Esophagus muscularis mucosa (tissue), 4 donors: ENCODE measurements around the gene ZNF577. TPM values are rescaled to one million over a fixed set of nuclear protein-coding genes. Genes with fewer than 3 reads are reported as not detected.

Source experiments
- DNase-seq: peaks from one replicate; pipeline ENCODE4 v3.0.0-alpha.2; 2017; ENCODE audit errors: extremely low spot score
- H3K27ac ChIP-seq, 4 donors: fragments of 200-600 bp; sonication (generic); replicated peaks in 1 of 4; 1 replicate in 3 of 4; 2 replicates in 1 of 4; pipeline ENCODE4 v1.5.1; 2016 to 2019; ENCODE audit warnings: mild to moderate bottlenecking in 1 of 4
- H3K27me3 ChIP-seq, 4 donors: fragments of 200-600 bp; sonication (generic); one replicate each; pipeline versions ENCODE4 v1.5.1 to v1.6.0; 2016 to 2019
- H3K36me3 ChIP-seq, 4 donors: fragments of 200-600 bp; sonication (generic); one replicate each; pipeline ENCODE4 v1.5.1; 2016 to 2019
- H3K4me1 ChIP-seq, 4 donors: fragments of 200-600 bp; sonication (generic); one replicate each; pipeline ENCODE4 v1.5.1; 2016 to 2019
- H3K4me3 ChIP-seq, 4 donors: fragments of 200-600 bp; sonication (generic); 1 replicate in 2 of 4; 2 replicates in 2 of 4; pipeline ENCODE4 v1.5.1; 2016 to 2019; ENCODE audit warnings: mild to moderate bottlenecking in 4 of 4, moderate library complexity in 1 of 4
- H3K9me3 ChIP-seq, 4 donors: fragments of 200-600 bp; sonication (generic); 1 replicate in 3 of 4; 2 replicates in 1 of 4; pipeline ENCODE4 v1.5.1; 2016 to 2019
- EP300 ChIP-seq: sonication (generic); formaldehyde crosslinking; IDR thresholded peaks from one replicate; pipeline ENCODE4 v1.6.1; 2017; ENCODE audit warnings: antibody characterized with exemption
- POLR2A ChIP-seq: fragments of 450-650 bp; IDR thresholded peaks from one replicate; pipeline ENCODE4 v1.6.1; 2017; ENCODE audit warnings: antibody characterized with exemption, moderate library complexity, mild to moderate bottlenecking, low read depth
- POLR2AphosphoS5 ChIP-seq, 2 donors: sonication (generic); formaldehyde crosslinking; IDR thresholded peaks; one replicate each; pipeline ENCODE4 v1.6.1; 2017; ENCODE audit warnings: antibody characterized with exemption in 2 of 2
- WGBS: methylation state at CpG from one replicate; pipeline ENCODE4 v1.1.5; 2018; 5-methylcytosine and 5-hydroxymethylcytosine counted together
- intact Hi-C: fragments of 100-400 bp; cut with DNase I; formaldehyde crosslinking; loops from one replicate; pipeline ENCODE4 v1.15.1; 2023
- total RNA-seq, 4 donors: library from RNA; depleted of rRNA; stranded (reverse); fragments of >200 nt; gene quantifications; one replicate each; pipeline versions ENCODE4 v1.1.0 to v1.2.1, GENCODE V29; 2016
- TF ChIP-seq, protein P1 (sequence below), 3 experiments: fragments of 200-600 bp in 2 of 3; fragments of 450-650 bp in 1 of 3; sonication (generic) in 2 of 3; IDR thresholded peaks; one replicate each; pipeline ENCODE4 v1.5.1; 2017 to 2019; ENCODE audit warnings: antibody characterized with exemption in 3 of 3, mild to moderate bottlenecking in 2 of 3, moderate library complexity in 1 of 3

ZNF577 gene
- total RNA-seq, 4 donors from 2014 or later = 8.4 to 29.1 (median 11.5) TPM

- intact Hi-C loops = no loop called here
- H3K27ac ChIP-seq = peak overlapping the region in 1 of 4 donors; percentile 10
- no peak for DNase-seq
- H3K27me3 ChIP-seq = no peaks in the 10 kb centered on the region
- no peaks in the 10 kb centered on the region for H3K4me1 ChIP-seq
- TF ChIP-seq, protein P1, sequence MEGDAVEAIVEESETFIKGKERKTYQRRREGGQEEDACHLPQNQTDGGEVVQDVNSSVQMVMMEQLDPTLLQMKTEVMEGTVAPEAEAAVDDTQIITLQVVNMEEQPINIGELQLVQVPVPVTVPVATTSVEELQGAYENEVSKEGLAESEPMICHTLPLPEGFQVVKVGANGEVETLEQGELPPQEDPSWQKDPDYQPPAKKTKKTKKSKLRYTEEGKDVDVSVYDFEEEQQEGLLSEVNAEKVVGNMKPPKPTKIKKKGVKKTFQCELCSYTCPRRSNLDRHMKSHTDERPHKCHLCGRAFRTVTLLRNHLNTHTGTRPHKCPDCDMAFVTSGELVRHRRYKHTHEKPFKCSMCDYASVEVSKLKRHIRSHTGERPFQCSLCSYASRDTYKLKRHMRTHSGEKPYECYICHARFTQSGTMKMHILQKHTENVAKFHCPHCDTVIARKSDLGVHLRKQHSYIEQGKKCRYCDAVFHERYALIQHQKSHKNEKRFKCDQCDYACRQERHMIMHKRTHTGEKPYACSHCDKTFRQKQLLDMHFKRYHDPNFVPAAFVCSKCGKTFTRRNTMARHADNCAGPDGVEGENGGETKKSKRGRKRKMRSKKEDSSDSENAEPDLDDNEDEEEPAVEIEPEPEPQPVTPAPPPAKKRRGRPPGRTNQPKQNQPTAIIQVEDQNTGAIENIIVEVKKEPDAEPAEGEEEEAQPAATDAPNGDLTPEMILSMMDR (IDR thresholded peaks at IDR 0.05) = no peak
- TF ChIP-seq POLR2A = no peak
- TF ChIP-seq EP300 = no peak
- TF ChIP-seq POLR2AphosphoS5 (IDR thresholded peaks at IDR 0.05) = no peak
- H3K9me3 ChIP-seq = no peaks in the 10 kb centered on the region
- no peaks in the 10 kb centered on the region for H3K36me3 ChIP-seq
- no peak overlapping the region for H3K4me3 ChIP-seq
These were observed 65.8 kb downstream of the ZNF577 start for GRCh38 chr19:51821921-51822320.

DNA sequence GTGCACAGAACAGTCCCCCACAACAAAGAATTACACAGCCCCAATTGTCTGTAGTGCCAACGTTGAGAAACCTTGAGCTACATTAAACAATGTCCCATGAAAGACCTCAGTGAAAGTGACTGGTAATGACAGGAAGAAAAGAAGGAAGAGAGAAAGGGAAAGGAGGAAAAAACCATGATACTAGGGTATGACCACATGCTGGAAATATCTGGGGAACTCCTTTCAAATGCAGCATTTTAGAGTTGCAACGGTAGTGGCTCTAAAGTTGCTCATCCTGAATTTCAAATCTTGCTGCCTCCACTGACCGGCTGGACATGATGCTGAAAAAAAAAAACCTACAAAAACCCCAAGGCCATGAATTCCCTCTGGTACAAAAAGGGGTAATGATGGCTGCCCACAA lies 66.3 kb downstream of the ZNF577 start:
- H3K9me3 ChIP-seq = no peaks in the 10 kb centered on the region
- WGBS = 68% methylated on average over 3 of the region's 3 CpGs
- H3K27ac ChIP-seq = peak overlapping the region in 1 of 4 donors; percentile 10
- no peaks in the 10 kb centered on the region for H3K36me3 ChIP-seq
- no peaks in the 10 kb centered on the region for H3K27me3 ChIP-seq
- intact Hi-C loops = no loop called here
- TF ChIP-seq EP300 (no peak), POLR2AphosphoS5 (IDR thresholded peaks at IDR 0.05) (no peak), POLR2A (no peak)
- TF ChIP-seq, protein P1 (IDR thresholded peaks at IDR 0.05) = no peak
- no peak overlapping the region for H3K4me3 ChIP-seq
- no peaks in the 10 kb centered on the region for H3K4me1 ChIP-seq
- no peak for DNase-seq

Other genes with a start within 250 kb of the ZNF577 start
- 1 to 10 TPM in 3 of 4 donors, not detected in 1; 2.5 to 9.9 (median 5.0) TPM for gene SIGLEC14, start 241.1 kb downstream of the ZNF577 start, total RNA-seq
- 10 to 100 TPM; 11.8 to 37.8 (median 17.4) TPM for gene SPACA6, start 194.6 kb downstream of the ZNF577 start, total RNA-seq
- gene HAS1, start 164.0 kb downstream of the ZNF577 start, total RNA-seq = 10 to 100 TPM in 1 of 4 donors, 1 to 10 TPM in 1, under 1 TPM in 2; under 0.01 to 28.8 (median 1.3) TPM
- gene FPR1, start 136.1 kb downstream of the ZNF577 start, total RNA-seq = 10 to 100 TPM in 2 of 4 donors, 1 to 10 TPM in 2; 3.7 to 38.9 (median 7.7) TPM
- 1 to 10 TPM in 2 of 4 donors, under 1 TPM in 1, not detected in 1; 0.29 to 9.1 (median 1.5) TPM for gene FPR2, start 126.8 kb downstream of the ZNF577 start, total RNA-seq
- 1 to 10 TPM; 4.0 to 9.9 (median 6.8) TPM for gene FPR3, start 92.8 kb downstream of the ZNF577 start, total RNA-seq
- 10 to 100 TPM in 3 of 4 donors, 1 to 10 TPM in 1; 9.1 to 15.0 (median 13.6) TPM for gene ZNF649, start 17.1 kb upstream of the ZNF577 start, total RNA-seq
- 1 to 10 TPM; 4.2 to 8.3 (median 5.5) TPM for gene ZNF613, start 39.5 kb upstream of the ZNF577 start, total RNA-seq
- gene ZNF350, start 98.9 kb upstream of the ZNF577 start, total RNA-seq = 10 to 100 TPM in 3 of 4 donors, 1 to 10 TPM in 1; 9.2 to 14.6 (median 12.7) TPM
- 10 to 100 TPM; 13.4 to 17.6 (median 15.2) TPM for gene ZNF615, start 120.3 kb upstream of the ZNF577 start, total RNA-seq
- 10 to 100 TPM in 1 of 4 donors, 1 to 10 TPM in 3; 5.8 to 10.3 (median 7.7) TPM for gene ZNF614, start 140.4 kb upstream of the ZNF577 start, total RNA-seq
- gene ZNF432, start 160.9 kb upstream of the ZNF577 start, total RNA-seq = 10 to 100 TPM in 1 of 4 donors, 1 to 10 TPM in 3; 8.6 to 10.1 (median 9.2) TPM
- gene ZNF841, start 207.8 kb upstream of the ZNF577 start, total RNA-seq = 10 to 100 TPM; 11.3 to 13.7 (median 12.5) TPM